Nucleus accumbens (tissue), 56 donors: ENCODE measurements around the gene COL18A1.

ENCODE experiments used
- DNase-seq, 56 donors: peaks; one replicate each; lab custom pipeline; 2025; lab: John Stamatoyannopoulos, UW

COL18A1 gene

GRCh38 chr21:45535341-45536081, 130.5 kb downstream of the COL18A1 start:
- DNase-seq = peak in 5 of 56 donors; percentile 41 to 53 (median 42)

GRCh38 chr21:45536301-45537081, 131.5 kb downstream of the COL18A1 start:
- DNase-seq = no peak

- DNase-seq = peak in 1 of 56 donors; percentile 80
Observed at GRCh38 chr21:45537111-45537745, 132.3 kb downstream of the COL18A1 start.

- DNase-seq = no peak
Observed at GRCh38 chr21:45537746-45538291, 132.9 kb downstream of the COL18A1 start.

- DNase-seq = no peak
Observed at GRCh38 chr21:45538381-45539045, 133.5 kb downstream of the COL18A1 start.

- no peak for DNase-seq
Observed at GRCh38 chr21:45539046-45539795, 134.3 kb downstream of the COL18A1 start.

GRCh38 chr21:45539796-45540600, 135.0 kb downstream of the COL18A1 start:
- no peak for DNase-seq

- DNase-seq = no peak
Observed at GRCh38 chr21:45540601-45540970, 135.6 kb downstream of the COL18A1 start.

- peak in 38 of 56 donors; percentile 23 to 86 (median 53) for DNase-seq
Observed at GRCh38 chr21:45541221-45542039, 136.5 kb downstream of the COL18A1 start.

GRCh38 chr21:45542242-45542666, 137.3 kb downstream of the COL18A1 start, which contains the start of gene SLC19A1:
Gene SLC19A1 (minus strand): TSS chr21:45542440. CDS start chr21:45537959, 4,481 bp downstream.
- peak in 29 of 56 donors; percentile 18 to 80 (median 45) for DNase-seq

- no peak for DNase-seq
Observed at GRCh38 chr21:45542667-45543370, 137.9 kb downstream of the COL18A1 start.

GRCh38 chr21:45543371-45543709, 138.4 kb downstream of the COL18A1 start:
- DNase-seq = peak in 9 of 56 donors; percentile 22 to 48 (median 33)

GRCh38 chr21:45543710-45544448, 138.9 kb downstream of the COL18A1 start:
- DNase-seq = no peak

- DNase-seq = no peak
Observed at GRCh38 chr21:45544449-45545235, 139.7 kb downstream of the COL18A1 start.

GRCh38 chr21:45545236-45545570, 140.2 kb downstream of the COL18A1 start:
- no peak for DNase-seq
